Ovary (tissue), 3 donors: ENCODE measurements around the gene TXN2.

Source experiments
- CTCF ChIP-seq, 3 donors: fragments of 450-650 bp in 2 of 3; fragments of 200-600 bp in 1 of 3; IDR thresholded peaks; one replicate each; pipeline versions ENCODE4 v1.5.1 to v1.8.0; 2016 to 2022; ENCODE audit warnings: antibody characterized with exemption in 3 of 3, mild to moderate bottlenecking in 1 of 3
- POLR2A ChIP-seq: fragments of 450-650 bp; IDR thresholded peaks from one replicate; pipeline ENCODE4 v1.6.1; 2017; ENCODE audit warnings: antibody characterized with exemption, mild to moderate bottlenecking, moderate library complexity
- donor health status: DM: no; HTN: no; CAD: no.

GRCh38 chr22:36478966-36479365 is 2.5 kb downstream of the TXN2 start:
- no peak for TF ChIP-seq CTCF (IDR thresholded peaks at IDR 0.05)
- no peak for TF ChIP-seq POLR2A
